GM06990 (cell line): ENCODE results near the gene SLC2A13.

Experiments
- DNase-seq: peaks from one replicate; pipeline ENCODE4 v3.0.0-alpha.2; 2011; ENCODE audit not compliant: insufficient read length; ENCODE audit errors: extremely low read depth
- H3K27me3 ChIP-seq: replicated peaks from 2 replicates; pipeline ENCODE4 v1.6.0; 2011; ENCODE audit warnings: low read length; ENCODE audit not compliant: control insufficient read depth, insufficient read depth
- H3K36me3 ChIP-seq: 2 replicates; pipeline ENCODE4 v1.5.1; 2011; ENCODE audit warnings: low read length; ENCODE audit not compliant: control insufficient read depth, insufficient read depth
- H3K4me3 ChIP-seq: replicated peaks from 2 replicates; pipeline ENCODE4 v1.5.1; 2011; ENCODE audit warnings: low read depth, mild to moderate bottlenecking, control low read depth, low read length
- TF ChIP-seq, protein P1 (sequence below): IDR thresholded peaks from 2 replicates; pipeline ENCODE4 v1.5.1; 2011; ENCODE audit warnings: low read length, control low read depth, mild to moderate bottlenecking, inconsistent platforms; ENCODE audit not compliant: insufficient read depth, poor library complexity, severe bottlenecking

The SLC2A13 gene

DNA sequence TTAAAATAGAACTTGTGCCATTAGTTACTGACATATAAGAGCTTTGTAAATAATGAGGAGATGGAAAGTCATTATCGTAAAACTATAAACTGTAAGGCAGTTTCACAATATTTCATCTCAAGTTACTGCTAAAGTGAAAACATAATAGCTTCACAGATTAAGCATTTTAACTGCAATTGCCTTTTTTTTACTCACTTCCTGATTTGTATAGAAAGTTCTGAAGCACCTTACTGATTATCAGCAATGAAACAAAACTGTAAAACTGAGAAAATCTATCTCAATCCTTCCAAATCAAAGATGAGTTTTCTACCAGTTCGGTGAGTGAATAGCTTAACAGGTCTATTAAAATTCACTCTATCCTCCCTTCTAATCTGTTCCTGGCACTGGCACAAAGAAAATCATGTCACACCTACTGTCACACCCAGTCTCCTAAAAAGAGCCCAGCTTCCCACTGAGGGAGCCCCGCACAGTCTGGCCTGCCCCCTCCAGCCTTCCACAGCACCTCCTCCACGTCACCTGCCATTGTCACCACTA, 324.9 kb downstream of the SLC2A13 start:
- Histone ChIP-seq H3K4me3 (no peak overlapping the region), H3K27me3 (no peaks in the 10 kb centered on the region), H3K36me3 (no peaks in the 10 kb centered on the region)
- TF ChIP-seq, protein P1, sequence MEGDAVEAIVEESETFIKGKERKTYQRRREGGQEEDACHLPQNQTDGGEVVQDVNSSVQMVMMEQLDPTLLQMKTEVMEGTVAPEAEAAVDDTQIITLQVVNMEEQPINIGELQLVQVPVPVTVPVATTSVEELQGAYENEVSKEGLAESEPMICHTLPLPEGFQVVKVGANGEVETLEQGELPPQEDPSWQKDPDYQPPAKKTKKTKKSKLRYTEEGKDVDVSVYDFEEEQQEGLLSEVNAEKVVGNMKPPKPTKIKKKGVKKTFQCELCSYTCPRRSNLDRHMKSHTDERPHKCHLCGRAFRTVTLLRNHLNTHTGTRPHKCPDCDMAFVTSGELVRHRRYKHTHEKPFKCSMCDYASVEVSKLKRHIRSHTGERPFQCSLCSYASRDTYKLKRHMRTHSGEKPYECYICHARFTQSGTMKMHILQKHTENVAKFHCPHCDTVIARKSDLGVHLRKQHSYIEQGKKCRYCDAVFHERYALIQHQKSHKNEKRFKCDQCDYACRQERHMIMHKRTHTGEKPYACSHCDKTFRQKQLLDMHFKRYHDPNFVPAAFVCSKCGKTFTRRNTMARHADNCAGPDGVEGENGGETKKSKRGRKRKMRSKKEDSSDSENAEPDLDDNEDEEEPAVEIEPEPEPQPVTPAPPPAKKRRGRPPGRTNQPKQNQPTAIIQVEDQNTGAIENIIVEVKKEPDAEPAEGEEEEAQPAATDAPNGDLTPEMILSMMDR, result no peak
- no peak for DNase-seq

- H3K36me3 ChIP-seq, result no peaks in the 10 kb centered on the region
- no peak overlapping the region for H3K4me3 ChIP-seq
- no peaks in the 10 kb centered on the region for H3K27me3 ChIP-seq
- no peak for DNase-seq
- TF ChIP-seq, protein P1, result no peak
Measured at GRCh38 chr12:39780411-39780912, 325.4 kb downstream of the SLC2A13 start.

DNA sequence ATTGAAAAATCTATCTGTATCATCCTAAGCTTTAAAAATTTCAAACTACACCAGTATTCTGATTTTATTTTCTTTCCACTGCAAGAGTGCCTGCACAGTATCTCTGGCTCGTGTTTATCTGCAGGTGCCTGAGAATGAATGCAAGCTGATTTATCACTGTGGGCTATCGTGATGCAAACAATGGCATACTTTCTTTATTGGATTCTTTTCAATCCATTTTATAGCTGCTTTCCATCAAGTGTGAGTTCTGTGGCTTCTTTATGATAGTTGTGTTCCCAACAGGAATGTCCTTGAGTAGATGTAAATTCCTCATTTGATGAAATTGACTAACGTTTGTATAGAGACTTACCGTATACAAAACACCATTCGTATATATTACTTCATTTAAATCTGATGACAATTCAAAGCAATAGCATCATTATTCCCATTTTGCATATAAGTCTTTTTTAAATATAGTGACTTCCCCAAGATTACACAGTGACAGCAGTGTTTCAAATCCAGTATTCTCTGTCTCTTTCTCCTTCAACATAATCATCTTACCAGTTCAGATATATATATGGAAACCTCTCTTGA, 326.0 kb downstream of the SLC2A13 start:
- no peak for DNase-seq
- no peaks in the 10 kb centered on the region for H3K27me3 ChIP-seq
- TF ChIP-seq, protein P1, result no peak
- no peak overlapping the region for H3K4me3 ChIP-seq
- H3K36me3 ChIP-seq, result no peaks in the 10 kb centered on the region

GRCh38 chr12:39777465-39777864, 328.4 kb downstream of the SLC2A13 start:
- no peak for DNase-seq
- H3K27me3 ChIP-seq, result no peaks in the 10 kb centered on the region
- H3K36me3 ChIP-seq, result no peaks in the 10 kb centered on the region
- TF ChIP-seq, protein P1, result no peak
- no peak overlapping the region for H3K4me3 ChIP-seq

- DNase-seq, result no peak
- H3K4me3 ChIP-seq, result no peak overlapping the region
- no peaks in the 10 kb centered on the region for H3K36me3 ChIP-seq
- no peaks in the 10 kb centered on the region for H3K27me3 ChIP-seq
- TF ChIP-seq, protein P1, result no peak
Measured at GRCh38 chr12:39773266-39773665, 332.6 kb downstream of the SLC2A13 start.
